CD4-positive, alpha-beta T cell treated with Interleukin-4 for 1 hour (primary cell): ENCODE results near the gene WASHC1.
"Not testable (repeated sequence)": the region's sequence is repeated elsewhere in the genome, so short reads cannot be mapped to it uniquely, and the experiment has no call there.

Source experiments
- DNase-seq, 2 donors: peaks; one replicate each; pipeline ENCODE4 v3.0.0-alpha.2; 2020 to 2022

WASHC1 gene

DNA sequence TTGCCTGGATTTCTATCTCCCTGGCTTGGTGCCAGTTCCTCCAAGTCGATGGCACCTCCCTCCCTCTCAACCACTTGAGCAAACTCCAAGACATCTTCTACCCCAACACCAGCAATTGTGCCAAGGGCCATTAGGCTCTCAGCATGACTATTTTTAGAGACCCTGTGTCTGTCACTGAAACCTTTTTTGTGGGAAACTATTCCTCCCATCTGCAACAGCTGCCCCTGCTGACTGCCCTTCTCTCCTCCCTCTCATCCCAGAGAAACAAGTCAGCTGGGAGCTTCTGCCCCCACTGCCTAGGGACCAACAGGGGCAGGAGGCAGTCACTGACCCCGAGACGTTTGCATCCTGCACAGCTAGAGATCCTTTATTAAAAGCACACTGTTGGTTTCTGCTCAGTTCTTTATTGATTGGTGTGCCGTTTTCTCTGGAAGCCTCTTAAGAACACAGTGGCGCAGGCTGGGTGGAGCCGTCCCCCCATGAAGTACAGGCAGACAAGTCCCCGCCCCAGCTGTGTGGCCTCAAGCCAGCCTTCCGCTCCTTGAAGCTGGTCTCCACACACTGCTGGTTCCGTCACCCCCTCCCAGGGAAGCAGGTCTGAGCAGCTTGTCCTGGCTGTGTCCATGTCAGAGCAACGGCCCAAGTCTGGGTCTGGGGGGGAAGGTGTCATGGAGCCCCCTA is 15.0 kb downstream of the WASHC1 start:
- not testable (repeated sequence) for DNase-seq

DNA sequence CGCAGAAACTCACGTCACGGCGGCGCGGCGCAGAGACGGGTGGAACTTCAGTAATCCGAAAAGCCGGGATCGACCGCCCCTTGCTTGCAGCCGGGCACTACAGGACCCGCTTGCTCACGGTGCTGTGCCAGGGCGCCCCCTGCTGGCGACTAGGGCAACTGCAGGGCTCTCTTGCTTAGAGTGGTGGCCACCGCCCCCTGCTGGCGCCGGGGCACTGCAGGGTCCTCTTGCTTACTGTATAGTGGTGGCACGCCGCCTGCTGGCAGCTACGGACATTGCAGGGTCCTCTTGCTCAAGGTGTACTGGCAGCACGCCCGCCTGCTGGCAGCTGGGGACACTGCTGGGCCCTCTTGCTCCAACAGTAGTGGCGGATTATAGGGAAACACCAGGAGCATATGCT is 18.1 kb downstream of the WASHC1 start:
- peak; percentile 73 to 87 for DNase-seq

DNA sequence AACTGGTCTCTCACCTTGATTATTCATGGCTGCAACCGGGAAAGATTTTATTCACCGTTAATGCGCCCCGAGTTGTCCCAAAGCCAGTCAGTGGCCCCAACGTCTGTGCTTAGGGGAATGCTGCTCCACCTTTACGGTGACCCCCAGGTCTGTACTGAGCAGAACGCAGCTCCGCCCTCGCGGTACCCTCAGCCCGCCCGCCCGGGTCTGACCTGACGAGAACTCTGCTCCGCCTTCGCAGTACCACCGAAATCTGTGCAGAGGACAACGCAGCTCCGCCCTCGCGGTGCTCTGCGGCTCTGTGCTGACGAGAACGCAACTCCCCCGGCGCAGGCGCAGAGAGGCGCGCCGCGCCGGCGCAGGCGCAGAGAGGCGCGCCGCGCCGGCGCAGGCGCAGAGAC is 18.6 kb downstream of the WASHC1 start:
- DNase-seq, result peak in 1 of 2 donors; percentile 51

DNA sequence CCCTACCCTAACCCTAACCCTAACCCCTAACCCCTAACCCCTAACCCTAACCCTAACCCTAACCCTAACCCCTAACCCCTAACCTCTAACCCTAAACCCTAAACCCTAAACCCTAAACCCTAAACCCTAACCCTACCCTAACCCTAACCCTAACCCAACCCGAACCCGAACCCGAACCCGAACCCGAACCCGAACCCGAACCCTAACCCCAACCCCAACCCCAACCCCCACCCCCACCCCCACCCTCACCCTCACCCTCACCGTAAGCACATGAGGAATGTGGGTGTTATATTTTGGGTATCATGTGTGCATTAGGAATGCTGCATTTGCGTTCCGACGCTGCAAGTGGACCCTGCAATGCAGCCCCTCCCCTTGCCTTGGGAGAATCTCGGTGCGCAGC is 19.0 kb downstream of the WASHC1 start:
- DNase-seq, result not testable (repeated sequence)
